Umbilical cord (tissue), 2 donors: Measurements from ENCODE around the gene SNX25. TPM values are rescaled to one million over a fixed set of nuclear protein-coding genes. Genes with fewer than 3 reads are reported as not detected.
"Not testable (repeated sequence)": the region's sequence is repeated elsewhere in the genome, so short reads cannot be mapped to it uniquely, and the experiment has no call there.

Experiments used
- DNase-seq: peaks from one replicate; pipeline ENCODE4 v3.0.0-alpha.2; 2015; ENCODE audit warnings: low spot score
- total RNA-seq: library from RNA; depleted of rRNA; stranded (reverse); fragments of >200 nt; gene quantifications from one replicate; pipeline ENCODE4 v1.2.3, GENCODE V29; 2014; ENCODE audit warnings: low replicate concordance; ENCODE audit not compliant: insufficient read depth

The SNX25 gene
- total RNA-seq, 1 donor from 2014 or later: 16.1 TPM

GRCh38 chr4:185204238-185204910 lies 5.0 kb upstream of the SNX25 start:
- peak; percentile 21 for DNase-seq

GRCh38 chr4:185205073-185205472 lies 4.3 kb upstream of the SNX25 start:
- not testable (repeated sequence) for DNase-seq

- DNase-seq: no peak
Observed at GRCh38 chr4:185205697-185206342, 3.6 kb upstream of the SNX25 start.

GRCh38 chr4:185207466-185207865 lies 1.9 kb upstream of the SNX25 start:
- DNase-seq: no peak

- not testable (repeated sequence) for DNase-seq
Observed at GRCh38 chr4:185209852-185210101, 379 bp downstream of the SNX25 start.

GRCh38 chr4:185210102-185210981 lies 944 bp downstream of the SNX25 start:
- peak; percentile 58 for DNase-seq

- no peak for DNase-seq
Observed at GRCh38 chr4:185211035-185211434, 1.6 kb downstream of the SNX25 start.

- DNase-seq: no peak
Observed at GRCh38 chr4:185211641-185212040, 2.2 kb downstream of the SNX25 start.

GRCh38 chr4:185212581-185212980 lies 3.2 kb downstream of the SNX25 start:
- no peak for DNase-seq

GRCh38 chr4:185213877-185214276 lies 4.5 kb downstream of the SNX25 start:
- no peak for DNase-seq

GRCh38 chr4:185215261-185215660 lies 5.9 kb downstream of the SNX25 start:
- no peak for DNase-seq

- DNase-seq: no peak
Observed at GRCh38 chr4:185217408-185217975, 8.1 kb downstream of the SNX25 start.

GRCh38 chr4:185218312-185218711 lies 8.9 kb downstream of the SNX25 start:
- DNase-seq: no peak

GRCh38 chr4:185219551-185220344 lies 10.3 kb downstream of the SNX25 start:
- peak; percentile 86 for DNase-seq

- no peak for DNase-seq
Observed at GRCh38 chr4:185221491-185221890, 12.1 kb downstream of the SNX25 start.

GRCh38 chr4:185221912-185222311 lies 12.5 kb downstream of the SNX25 start:
- DNase-seq: no peak

GRCh38 chr4:185222598-185222997 lies 13.2 kb downstream of the SNX25 start:
- no peak for DNase-seq

- no peak for DNase-seq
Observed at GRCh38 chr4:185224597-185224996, 15.2 kb downstream of the SNX25 start.

GRCh38 chr4:185225940-185226339 lies 16.5 kb downstream of the SNX25 start:
- no peak for DNase-seq

- no peak for DNase-seq
Observed at GRCh38 chr4:185227131-185227551, 17.7 kb downstream of the SNX25 start.

- DNase-seq: no peak
Observed at GRCh38 chr4:185227713-185228278, 18.4 kb downstream of the SNX25 start.
